B cell (primary cell): ENCODE measurements around the gene NPTN.

Experiments used
- CTCF ChIP-seq: fragments of 200-600 bp; IDR thresholded peaks from one replicate; pipeline ENCODE4 v1.8.0; 2022; ENCODE audit warnings: antibody characterized with exemption, mild to moderate bottlenecking
- EZH2 ChIP-seq: IDR thresholded peaks from 2 replicates; pipeline ENCODE4 v1.6.1; 2012; ENCODE audit warnings: borderline replicate concordance, low read depth, mild to moderate bottlenecking, moderate library complexity, low read length; ENCODE audit not compliant: insufficient read depth, poor library complexity, severe bottlenecking

GRCh38 chr15:73637527-73637926 lies 4.3 kb upstream of the NPTN start:
- no peak for TF ChIP-seq CTCF
- TF ChIP-seq EZH2 = no peak
